ENCODE measurements around the gene GCC2. TPM values are rescaled to one million over a fixed set of nuclear protein-coding genes. Genes with fewer than 3 reads are reported as not detected.

The GCC2 gene
- total RNA-seq (2014; rRNA removed; shearing (Covaris generic)) (19.7 and 28.2 TPM in 2 replicates), total RNA-seq (2022) (43.9 and 51.1 TPM in 2 replicates), Bru-seq, nascent RNA (percentile 79 among the genes with signal in this experiment), BruChase-seq, experiment 1, labeled RNA remaining after a 6-hour chase (percentile 75 among the genes with signal in this experiment), BruChase-seq, experiment 2, labeled RNA remaining after a 2-hour chase (percentile 79 among the genes with signal in this experiment)
- long read RNA-seq, full-length matches to known transcripts = 11 of 33 reads
- long read RNA-seq, partial matches to known transcripts = 10 of 33 reads
- long read RNA-seq, other reads (novel, unspliced or antisense) = 12 of 33 reads

GRCh38 chr2:108448678-108449409 lies at the start of gene GCC2:
Gene GCC2, plus strand, starts transcription at chr2:108449206. Its CDS starts 69 bp downstream, at chr2:108449275.
- H3K4me3 ChIP-seq (ENCODE audit: low read depth, low read length, poor library complexity, severe bottlenecking) = peak within 1 kb of the TSS; percentile 95
- peak within 1 kb of the TSS; percentile 93 for H3K4me2 ChIP-seq (ENCODE audit: low read length)
- ChIA-PET CTCF (ENCODE audit: unreplicated experiment) (no interaction called here), POLR2A (interaction anchor here (0.7 to 1.1 kb wide), 3 partner anchors 9 to 53 kb away, joined by 3 to 5 read pairs (median 4); no protein-coding TSS in a partner anchor)
- no peaks in the 10 kb centered on the region for H3K9me3 ChIP-seq (ENCODE audit: low read length)
- intact Hi-C loops (cut with micrococcal nuclease; ENCODE audit: unreplicated experiment) = loop anchor here (5.0 kb wide), 2 partner anchors 83 to 133 kb away; partner anchors contain the start of gene LIMS1
- peaks cover 12% of the 10 kb centered on the region for H3K4me1 ChIP-seq (ENCODE audit: insufficient read depth, low read length, poor library complexity, severe bottlenecking)
- H3K27ac ChIP-seq (ENCODE audit: low read depth, low read length, poor library complexity, severe bottlenecking) = peak within 1 kb of the TSS; percentile 39
- TF ChIP-seq EZH2phosphoT487 (IDR thresholded peaks at IDR 0.05; ENCODE audit: borderline replicate concordance, low read depth, low read length) = no peak
- no peak for TF ChIP-seq CTCF (conservative IDR thresholded peaks at IDR 0.05; ENCODE audit: low read length)
- peaks cover 31% of the 10 kb centered on the region for H3K36me3 ChIP-seq (ENCODE audit: insufficient read depth, low read length)
- H3K9me2 ChIP-seq (ENCODE audit: insufficient read depth, low read length) = no peaks in the 10 kb centered on the region
- peak within 1 kb of the TSS; percentile 89 for H2AFZ ChIP-seq (ENCODE audit: low read length)
- no peaks in the 10 kb centered on the region for H4K20me1 ChIP-seq (ENCODE audit: insufficient read depth, low read length)
- BruUV-seq (replicated peaks) = TSS peak; percentile 93
- DNase-seq (ENCODE audit: low spot score) = peak; percentile 96
- H3K79me2 ChIP-seq (ENCODE audit: insufficient read depth, low read depth, low read length) = peaks cover 16% of the 10 kb centered on the region

DNA sequence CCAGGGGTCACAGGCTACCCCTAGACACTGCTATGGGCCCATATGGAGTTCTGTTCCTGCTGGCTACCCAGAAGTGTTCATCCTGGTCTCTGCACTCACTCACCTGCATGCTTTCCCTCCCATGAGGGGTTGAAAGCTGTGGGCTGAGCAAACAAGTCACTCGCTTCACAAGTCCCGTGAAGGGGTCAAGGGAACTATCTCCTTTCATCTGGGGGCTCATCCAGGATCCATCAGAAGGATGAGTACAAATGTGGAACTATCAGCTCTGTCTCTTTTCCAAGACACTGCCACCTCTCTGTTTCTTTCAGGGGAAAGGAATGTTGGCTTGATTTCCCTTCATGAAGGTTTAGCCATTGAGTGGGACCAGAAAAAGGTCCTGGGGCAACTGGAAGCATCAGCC lies 49.5 kb upstream of the GCC2 start:
- Histone ChIP-seq H4K20me1 (ENCODE audit: insufficient read depth, low read length) (no peaks in the 10 kb centered on the region), H3K4me3 (ENCODE audit: low read depth, low read length, poor library complexity, severe bottlenecking) (no peak overlapping the region), H3K4me1 (ENCODE audit: insufficient read depth, low read length, poor library complexity, severe bottlenecking) (no peaks in the 10 kb centered on the region), H3K9me3 (ENCODE audit: low read length) (0 out of 2 replicates have a peak, but pooled peaks cover 10% of the 10 kb centered on the region), H3K36me3 (ENCODE audit: insufficient read depth, low read length) (no peaks in the 10 kb centered on the region), H2AFZ (ENCODE audit: low read length) (no peak overlapping the region), H3K9me2 (ENCODE audit: insufficient read depth, low read length) (no peaks in the 10 kb centered on the region), H3K79me2 (ENCODE audit: insufficient read depth, low read depth, low read length) (no peaks in the 10 kb centered on the region), H3K4me2 (ENCODE audit: low read length) (no peak overlapping the region), H3K27ac (ENCODE audit: low read depth, low read length, poor library complexity, severe bottlenecking) (no peak overlapping the region)
- BruUV-seq (replicated peaks) = no TSS peak
- ChIA-PET CTCF (ENCODE audit: unreplicated experiment) (no interaction called here), POLR2A (interaction anchor here (0.8 kb wide), 1 partner anchor 12 kb away, joined by 8 read pairs; no protein-coding TSS in a partner anchor)
- intact Hi-C loops (cut with micrococcal nuclease; ENCODE audit: unreplicated experiment) = no loop called here
- no peak for DNase-seq (ENCODE audit: low spot score)
- TF ChIP-seq EZH2phosphoT487 (IDR thresholded peaks at IDR 0.05; ENCODE audit: borderline replicate concordance, low read depth, low read length) = no peak
- no peak for TF ChIP-seq CTCF (conservative IDR thresholded peaks at IDR 0.05; ENCODE audit: low read length)
